ENCODE results near the gene PCDHB3. TPM values are rescaled to one million over a fixed set of nuclear protein-coding genes. Genes with fewer than 3 reads are reported as not detected.
"Not testable (repeated sequence)": the region's sequence is repeated elsewhere in the genome, so short reads cannot be mapped to it uniquely, and the experiment has no call there.

The PCDHB3 gene
- total RNA-seq, 1 donor from 2014 or later: 5.7 TPM

- H3K4me1 Mint-ChIP-seq: no peaks in the 10 kb centered on the region
- no peak for TF ChIP-seq CTCF (conservative IDR thresholded peaks at IDR 0.05)
- no peak for DNase-seq (ENCODE audit: low read depth, low spot score)
- H3K27ac Mint-ChIP-seq (ENCODE audit: unreplicated experiment): no peak overlapping the region
- H3K9me3 Mint-ChIP-seq: peaks cover 20% of the 10 kb centered on the region
- H3K36me3 Mint-ChIP-seq (ENCODE audit: low read depth): peaks cover 67% of the 10 kb centered on the region
- H3K27me3 Mint-ChIP-seq (ENCODE audit: low read depth): no peaks in the 10 kb centered on the region
- H3K4me3 Mint-ChIP-seq: no peak overlapping the region
These were observed 5.1 kb downstream of the PCDHB3 start for GRCh38 chr5:141105350-141105749.

- no peak overlapping the region for H3K4me3 Mint-ChIP-seq
- no peak for DNase-seq (ENCODE audit: low read depth, low spot score)
- peaks cover 61% of the 10 kb centered on the region for H3K36me3 Mint-ChIP-seq (ENCODE audit: low read depth)
- no peak overlapping the region for H3K27ac Mint-ChIP-seq (ENCODE audit: unreplicated experiment)
- H3K9me3 Mint-ChIP-seq: peaks cover 28% of the 10 kb centered on the region
- H3K4me1 Mint-ChIP-seq: no peaks in the 10 kb centered on the region
- TF ChIP-seq CTCF (conservative IDR thresholded peaks at IDR 0.05): no peak
- H3K27me3 Mint-ChIP-seq (ENCODE audit: low read depth): no peaks in the 10 kb centered on the region
These were observed 19.0 kb downstream of the PCDHB3 start for GRCh38 chr5:141119250-141119649.

GRCh38 chr5:141121563-141121962, 21.3 kb downstream of the PCDHB3 start, which contains the start of gene PCDHB4:
PCDHB4 (plus strand) TSS chr5:141121818; CDS start chr5:141121999, 181 bp downstream.
- Mint-ChIP-seq H3K36me3 (ENCODE audit: low read depth) (peaks cover 47% of the 10 kb centered on the region), H3K9me3 (peaks cover 15% of the 10 kb centered on the region), H3K4me1 (no peaks in the 10 kb centered on the region), H3K27me3 (ENCODE audit: low read depth) (no peaks in the 10 kb centered on the region), H3K27ac (ENCODE audit: unreplicated experiment) (no peak within 1 kb of the TSS), H3K4me3 (no peak within 1 kb of the TSS)
- no peak for TF ChIP-seq CTCF (conservative IDR thresholded peaks at IDR 0.05)
- DNase-seq (ENCODE audit: low read depth, low spot score): no peak

- H3K27ac Mint-ChIP-seq (ENCODE audit: unreplicated experiment): no peak overlapping the region
- DNase-seq (ENCODE audit: low read depth, low spot score): no peak
These were observed 21.7 kb downstream of the PCDHB3 start for GRCh38 chr5:141121985-141122384.

GRCh38 chr5:141123396-141124135, 23.3 kb downstream of the PCDHB3 start:
- not testable (repeated sequence) for DNase-seq (ENCODE audit: low read depth, low spot score); H3K4me3 Mint-ChIP-seq; H3K4me1 Mint-ChIP-seq; H3K27me3 Mint-ChIP-seq (ENCODE audit: low read depth); H3K27ac Mint-ChIP-seq (ENCODE audit: unreplicated experiment)
- H3K9me3 Mint-ChIP-seq: peaks cover 13% of the 10 kb centered on the region
- peaks cover 47% of the 10 kb centered on the region for H3K36me3 Mint-ChIP-seq (ENCODE audit: low read depth)

More at GRCh38 chr5:141121985-141122384, 21.7 kb downstream of the PCDHB3 start:
- no peaks in the 10 kb centered on the region for H3K4me1 Mint-ChIP-seq
- peaks cover 44% of the 10 kb centered on the region for H3K36me3 Mint-ChIP-seq (ENCODE audit: low read depth)
- H3K27me3 Mint-ChIP-seq (ENCODE audit: low read depth): no peaks in the 10 kb centered on the region
- no peak for TF ChIP-seq CTCF (conservative IDR thresholded peaks at IDR 0.05)
- peaks cover 12% of the 10 kb centered on the region for H3K9me3 Mint-ChIP-seq
- H3K4me3 Mint-ChIP-seq: no peak overlapping the region

GRCh38 chr5:141127305-141127704, 27.0 kb downstream of the PCDHB3 start:
- peaks cover 37% of the 10 kb centered on the region for H3K36me3 Mint-ChIP-seq (ENCODE audit: low read depth)
- H3K4me3 Mint-ChIP-seq: no peak overlapping the region
- DNase-seq (ENCODE audit: low read depth, low spot score): no peak
- H3K9me3 Mint-ChIP-seq: peaks cover 17% of the 10 kb centered on the region
- no peaks in the 10 kb centered on the region for H3K27me3 Mint-ChIP-seq (ENCODE audit: low read depth)
- no peak overlapping the region for H3K27ac Mint-ChIP-seq (ENCODE audit: unreplicated experiment)
- no peak for TF ChIP-seq CTCF (conservative IDR thresholded peaks at IDR 0.05)
- peaks cover 5% of the 10 kb centered on the region for H3K4me1 Mint-ChIP-seq
